NCI-H345 treated with DMSO at 0.1 percent for 48 hours (cell line): ENCODE results near the gene RNF11.
"Not testable (repeated sequence)": the region's sequence is repeated elsewhere in the genome, so short reads cannot be mapped to it uniquely, and the experiment has no call there.

ENCODE experiments used
- DNase-seq: peaks from one replicate; lab custom pipeline; 2025; ENCODE audit not compliant: unreplicated experiment; lab: John Stamatoyannopoulos, UW

The RNF11 gene

GRCh38 chr1:51235673-51236530 lies at the start of gene RNF11:
TSS of gene RNF11 (plus strand) at chr1:51236273. CDS start at chr1:51236757, 484 bp downstream.
- peak; percentile 83 for DNase-seq

GRCh38 chr1:51188230-51188629 lies 47.8 kb upstream of the RNF11 start:
- DNase-seq, result no peak

- peak; percentile 67 for DNase-seq
Measured at GRCh38 chr1:51189421-51190073, 46.5 kb upstream of the RNF11 start.

- no peak for DNase-seq
Measured at GRCh38 chr1:51190961-51191360, 45.1 kb upstream of the RNF11 start.

- peak; percentile 41 for DNase-seq
Measured at GRCh38 chr1:51192213-51192843, 43.7 kb upstream of the RNF11 start.

- no peak for DNase-seq
Measured at GRCh38 chr1:51193564-51193963, 42.5 kb upstream of the RNF11 start.

- no peak for DNase-seq
Measured at GRCh38 chr1:51203121-51203873, 32.8 kb upstream of the RNF11 start.

GRCh38 chr1:51203874-51204245 lies 32.2 kb upstream of the RNF11 start:
- no peak for DNase-seq

GRCh38 chr1:51210055-51210454 lies 26.0 kb upstream of the RNF11 start:
- DNase-seq, result no peak

- DNase-seq, result no peak
Measured at GRCh38 chr1:51210676-51211075, 25.4 kb upstream of the RNF11 start.

- DNase-seq, result no peak
Measured at GRCh38 chr1:51214615-51215131, 21.4 kb upstream of the RNF11 start.

GRCh38 chr1:51215169-51215568 lies 20.9 kb upstream of the RNF11 start:
- DNase-seq, result no peak

- DNase-seq, result no peak
Measured at GRCh38 chr1:51216631-51217030, 19.4 kb upstream of the RNF11 start.

GRCh38 chr1:51217101-51217500 lies 19.0 kb upstream of the RNF11 start:
- DNase-seq, result no peak

GRCh38 chr1:51218570-51218969 lies 17.5 kb upstream of the RNF11 start:
- DNase-seq, result no peak

- no peak for DNase-seq
Measured at GRCh38 chr1:51219022-51219421, 17.1 kb upstream of the RNF11 start.

- not testable (repeated sequence) for DNase-seq
Measured at GRCh38 chr1:51221529-51221928, 14.5 kb upstream of the RNF11 start.

- DNase-seq, result no peak
Measured at GRCh38 chr1:51222136-51222787, 13.8 kb upstream of the RNF11 start.

- no peak for DNase-seq
Measured at GRCh38 chr1:51222809-51223208, 13.3 kb upstream of the RNF11 start.

GRCh38 chr1:51224255-51224654 lies 11.8 kb upstream of the RNF11 start:
- no peak for DNase-seq
